NB4 (cell line): ENCODE measurements around the gene CLDN22.

Source experiments
- MAX ChIP-seq: IDR thresholded peaks from 2 replicates; pipeline ENCODE4 v1.6.1; 2011; ENCODE audit warnings: low read depth, low read length
- MYC ChIP-seq: IDR thresholded peaks from 2 replicates; pipeline ENCODE4 v1.6.1; 2011; ENCODE audit warnings: low read depth, low read length
- POLR2A ChIP-seq: IDR thresholded peaks from 2 replicates; pipeline ENCODE4 v1.6.1; 2011; ENCODE audit warnings: mild to moderate bottlenecking; ENCODE audit not compliant: insufficient read length; ENCODE audit errors: extremely low read depth
- TF ChIP-seq, protein P1 (sequence below): IDR thresholded peaks from one replicate; pipeline ENCODE4 v1.5.1; 2012; ENCODE audit warnings: low read depth, low read length

DNA sequence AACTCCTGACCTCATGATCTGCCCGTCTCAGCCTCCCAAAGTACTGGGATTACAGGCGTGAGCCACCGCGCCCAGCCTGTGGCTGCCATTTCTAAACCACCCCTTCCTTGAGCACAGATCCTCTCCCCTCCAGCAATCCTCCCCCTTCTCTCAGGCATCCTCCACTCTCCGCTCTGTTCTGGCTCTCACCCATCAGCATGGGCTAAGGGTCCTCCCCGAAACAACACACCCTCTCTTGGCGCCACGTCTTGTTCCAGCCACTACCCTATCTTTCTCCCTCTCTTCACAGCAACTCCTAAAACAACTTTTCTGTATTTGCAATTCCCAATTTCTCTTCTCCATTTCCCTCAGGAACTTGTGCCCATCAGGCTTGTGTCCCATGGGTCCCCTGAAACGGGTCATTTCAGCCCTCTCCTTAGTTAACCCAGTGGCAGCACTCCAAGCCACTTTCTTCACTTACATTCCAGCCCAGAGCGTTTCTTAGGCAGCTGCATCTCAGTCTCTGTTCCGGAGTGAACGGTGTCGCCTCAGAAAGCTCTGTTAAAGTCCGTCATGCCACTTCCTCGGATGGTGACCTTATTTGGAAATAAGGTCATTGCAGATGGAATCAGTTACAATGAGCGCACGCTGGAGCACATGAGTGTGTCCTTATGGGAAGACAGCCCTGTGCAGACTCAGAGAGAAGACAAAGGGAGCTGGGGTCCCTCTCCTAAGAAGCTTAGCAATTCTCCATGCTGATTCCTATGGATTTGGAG, 30.4 kb upstream of the CLDN22 start:
- TF ChIP-seq, protein P1, sequence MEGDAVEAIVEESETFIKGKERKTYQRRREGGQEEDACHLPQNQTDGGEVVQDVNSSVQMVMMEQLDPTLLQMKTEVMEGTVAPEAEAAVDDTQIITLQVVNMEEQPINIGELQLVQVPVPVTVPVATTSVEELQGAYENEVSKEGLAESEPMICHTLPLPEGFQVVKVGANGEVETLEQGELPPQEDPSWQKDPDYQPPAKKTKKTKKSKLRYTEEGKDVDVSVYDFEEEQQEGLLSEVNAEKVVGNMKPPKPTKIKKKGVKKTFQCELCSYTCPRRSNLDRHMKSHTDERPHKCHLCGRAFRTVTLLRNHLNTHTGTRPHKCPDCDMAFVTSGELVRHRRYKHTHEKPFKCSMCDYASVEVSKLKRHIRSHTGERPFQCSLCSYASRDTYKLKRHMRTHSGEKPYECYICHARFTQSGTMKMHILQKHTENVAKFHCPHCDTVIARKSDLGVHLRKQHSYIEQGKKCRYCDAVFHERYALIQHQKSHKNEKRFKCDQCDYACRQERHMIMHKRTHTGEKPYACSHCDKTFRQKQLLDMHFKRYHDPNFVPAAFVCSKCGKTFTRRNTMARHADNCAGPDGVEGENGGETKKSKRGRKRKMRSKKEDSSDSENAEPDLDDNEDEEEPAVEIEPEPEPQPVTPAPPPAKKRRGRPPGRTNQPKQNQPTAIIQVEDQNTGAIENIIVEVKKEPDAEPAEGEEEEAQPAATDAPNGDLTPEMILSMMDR: no peak
- TF ChIP-seq MAX: no peak
- TF ChIP-seq POLR2A: no peak
- TF ChIP-seq MYC: no peak
